GM19372 (cell line): ENCODE results near the gene NVL.
"Not testable (repeated sequence)": the region's sequence is repeated elsewhere in the genome, so short reads cannot be mapped to it uniquely, and the experiment has no call there.

ENCODE experiments used
- ATAC-seq: cut with Tn5 transposase; IDR thresholded peaks from one replicate; pipeline ENCODE4 v1.9.1; 2021; ENCODE audit warnings: mild to moderate bottlenecking, low read depth, moderate library complexity; ENCODE audit not compliant: unreplicated experiment

The NVL gene

DNA sequence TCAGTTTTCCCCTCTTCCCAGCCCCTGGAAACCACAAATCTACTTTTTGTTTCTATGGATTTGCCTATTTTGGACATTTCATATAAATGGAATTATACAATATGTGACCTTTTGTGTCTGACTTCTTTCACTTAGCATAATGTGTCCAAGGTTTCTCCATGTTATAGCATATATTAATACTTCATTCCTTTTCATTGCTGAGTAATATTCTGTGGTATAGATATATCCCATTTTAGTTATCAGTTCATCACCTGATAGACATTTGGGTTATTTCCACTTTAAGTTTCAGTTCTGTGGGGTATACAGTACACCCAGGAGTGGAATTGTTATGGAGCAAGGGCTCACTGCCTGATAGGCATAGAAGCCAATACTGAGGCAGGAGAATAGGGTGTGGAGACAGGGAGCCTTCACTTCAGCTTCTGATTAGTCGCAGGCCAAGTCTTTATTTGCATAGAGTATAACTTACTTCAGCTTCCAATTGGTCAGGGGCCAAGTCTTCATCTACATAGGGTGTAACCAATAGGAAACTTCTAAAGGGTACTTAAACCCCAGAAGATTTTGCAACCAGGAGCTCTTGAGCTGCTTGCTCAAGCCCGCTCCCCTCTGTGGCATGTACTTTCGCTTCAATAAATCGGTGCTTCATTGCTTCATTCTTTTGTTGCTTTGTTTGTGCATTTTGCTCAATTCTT is 8.3 kb upstream of the NVL start:
- ATAC-seq, result no peak

GRCh38 chr1:224333939-224334786 is 4.2 kb upstream of the NVL start:
- no peak for ATAC-seq

GRCh38 chr1:224333309-224333926 is 3.4 kb upstream of the NVL start:
- ATAC-seq, result no peak

GRCh38 chr1:224331824-224332223 is 1.9 kb upstream of the NVL start:
- ATAC-seq, result no peak

DNA sequence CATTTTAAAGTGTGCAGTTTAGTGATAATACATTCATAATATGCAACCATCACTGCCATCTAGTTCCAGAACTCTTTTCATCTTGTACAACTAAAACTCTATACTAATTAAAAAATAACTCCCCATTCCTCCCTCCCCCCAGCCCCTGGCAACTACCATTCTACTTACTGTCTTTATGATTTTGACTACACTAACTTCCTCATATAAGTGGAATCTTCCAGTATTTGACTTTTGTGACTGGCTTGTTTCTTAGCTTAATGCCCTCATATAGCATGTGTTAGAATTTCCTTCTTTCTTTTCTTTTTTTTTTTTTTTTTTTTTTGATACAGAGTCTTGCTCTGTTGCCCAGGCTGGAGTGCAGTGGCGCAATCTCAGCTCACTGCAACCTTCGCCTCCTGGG is 1.4 kb upstream of the NVL start:
- no peak for ATAC-seq

DNA sequence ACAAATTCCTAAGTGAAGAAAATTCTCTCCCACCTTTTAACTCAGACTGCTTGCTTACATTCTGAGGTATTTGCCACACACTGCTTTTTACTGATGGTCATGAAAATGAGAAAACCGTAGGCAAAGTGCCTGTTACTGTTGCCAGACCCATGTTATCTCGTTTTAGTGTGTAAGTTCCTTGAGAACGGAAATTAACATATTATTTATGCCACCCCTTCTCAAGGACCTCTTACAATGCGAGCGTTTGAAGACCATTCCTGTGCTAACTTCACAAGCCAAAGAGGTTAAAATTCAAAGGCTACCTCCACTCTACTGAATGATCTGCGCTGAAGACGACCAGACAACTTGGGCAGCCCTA is 509 bp downstream of the NVL start:
- ATAC-seq, result no peak

GRCh38 chr1:224328644-224329043 is 1.3 kb downstream of the NVL start:
- no peak for ATAC-seq

- no peak for ATAC-seq
Measured at GRCh38 chr1:224325959-224326358, 4.0 kb downstream of the NVL start.

GRCh38 chr1:224321706-224322105 is 8.3 kb downstream of the NVL start:
- ATAC-seq, result no peak

DNA sequence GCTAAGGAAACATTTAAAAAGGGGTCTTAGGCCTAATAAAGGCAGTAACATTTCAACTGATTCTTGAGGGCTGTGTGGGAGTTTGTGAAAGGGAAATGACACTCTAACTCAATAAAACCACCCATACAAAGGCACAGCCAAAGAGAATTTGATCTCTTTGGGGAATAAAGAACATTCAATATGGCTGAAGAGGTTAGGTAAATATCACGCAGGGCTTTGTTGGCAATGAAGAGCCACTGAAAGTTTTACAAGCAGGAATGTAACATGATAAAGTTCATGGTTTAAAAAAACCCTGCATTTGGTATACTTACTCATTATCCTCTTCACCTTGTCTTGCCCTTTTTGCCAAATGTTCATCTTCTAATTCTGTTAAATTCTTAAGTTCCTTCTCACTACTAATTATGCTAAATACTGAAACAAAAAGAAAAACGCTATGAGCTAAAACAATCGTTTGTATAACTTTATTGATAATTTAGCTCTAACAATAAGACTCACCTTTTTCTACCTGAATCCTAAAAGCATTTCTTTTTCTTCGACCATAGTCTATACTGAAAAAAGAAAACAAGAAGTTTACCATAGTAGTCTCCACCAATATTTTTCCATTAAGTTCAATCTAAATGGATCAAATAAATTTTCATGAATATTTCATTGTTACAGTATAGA is 12.5 kb downstream of the NVL start:
- no peak for ATAC-seq

DNA sequence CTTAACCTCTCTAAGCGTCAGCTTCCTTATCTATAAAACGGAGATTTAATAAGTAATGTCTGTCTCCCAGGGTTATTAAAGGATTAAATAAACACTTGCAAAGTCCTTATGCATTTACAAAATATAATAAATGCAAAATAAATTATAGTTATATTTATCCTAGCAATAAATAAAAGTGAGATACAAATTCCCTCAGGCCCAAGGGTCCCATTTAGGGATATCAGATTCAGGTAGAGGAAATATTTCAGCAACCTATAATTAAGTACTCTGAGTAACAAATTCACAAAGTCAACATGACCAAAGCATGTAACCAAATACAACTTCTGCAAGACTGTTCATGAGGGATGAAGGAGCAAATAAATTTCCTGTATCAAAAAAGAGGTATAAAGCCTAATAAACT is 17.9 kb downstream of the NVL start:
- no peak for ATAC-seq

DNA sequence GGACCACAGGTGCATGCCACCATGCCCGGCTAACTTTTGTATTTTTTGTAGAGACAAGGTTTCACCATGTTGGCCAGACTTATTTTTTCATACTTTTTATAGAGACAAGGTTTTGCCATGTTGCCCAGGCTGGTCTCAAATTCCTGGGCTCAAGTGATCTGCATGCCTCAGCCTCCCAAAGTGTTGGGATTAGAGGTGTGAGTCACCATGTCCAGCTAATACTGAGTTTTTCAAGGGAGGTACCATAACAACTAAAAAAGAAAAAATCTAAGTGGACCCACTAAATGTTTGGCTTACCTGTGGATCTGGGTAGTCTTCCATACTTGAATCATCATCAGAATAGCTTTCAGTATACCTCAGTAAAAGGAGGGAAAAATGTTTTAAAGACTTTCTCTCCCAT is 18.5 kb downstream of the NVL start:
- not testable (repeated sequence) for ATAC-seq

- ATAC-seq, result no peak
Measured at GRCh38 chr1:224308064-224308463, 21.9 kb downstream of the NVL start.

DNA sequence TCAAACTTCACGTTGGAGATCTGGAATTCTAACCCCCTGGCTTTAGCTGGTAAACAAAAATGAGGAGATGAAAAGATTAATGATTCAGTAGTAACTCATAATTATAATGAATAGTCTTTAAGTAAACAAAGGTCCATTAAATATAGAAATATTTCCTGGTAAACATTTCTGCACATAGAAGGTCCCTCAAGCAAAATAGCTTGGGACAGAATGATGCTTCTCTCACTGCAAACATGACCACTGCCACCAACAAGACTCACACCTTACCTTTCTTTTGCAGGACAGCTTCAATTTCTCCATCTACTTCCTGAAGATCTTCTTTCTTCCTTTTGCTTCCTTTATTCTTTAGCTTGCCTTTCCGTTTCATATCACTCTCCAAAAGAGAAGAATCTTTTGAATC is 25.2 kb downstream of the NVL start:
- no peak for ATAC-seq

DNA sequence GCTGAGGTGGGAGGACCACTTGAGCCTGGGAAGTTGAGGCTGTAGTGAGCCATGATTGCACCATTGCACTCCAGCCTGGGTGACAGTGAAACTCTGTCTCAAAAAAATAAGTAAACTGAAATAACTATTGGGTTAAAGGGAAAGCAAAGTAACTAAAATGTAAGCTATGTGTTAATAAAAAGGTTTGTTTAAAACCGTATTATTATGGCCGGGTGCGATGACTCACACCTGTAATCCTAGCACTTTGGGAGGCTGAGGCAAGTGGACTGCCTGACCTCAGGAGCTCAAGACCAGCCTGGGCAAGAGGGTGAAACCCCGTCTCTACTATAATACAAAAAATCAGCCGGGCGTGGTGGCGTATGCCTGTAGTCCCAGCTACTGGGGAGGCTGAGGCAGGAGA is 27.0 kb downstream of the NVL start:
- ATAC-seq, result no peak

DNA sequence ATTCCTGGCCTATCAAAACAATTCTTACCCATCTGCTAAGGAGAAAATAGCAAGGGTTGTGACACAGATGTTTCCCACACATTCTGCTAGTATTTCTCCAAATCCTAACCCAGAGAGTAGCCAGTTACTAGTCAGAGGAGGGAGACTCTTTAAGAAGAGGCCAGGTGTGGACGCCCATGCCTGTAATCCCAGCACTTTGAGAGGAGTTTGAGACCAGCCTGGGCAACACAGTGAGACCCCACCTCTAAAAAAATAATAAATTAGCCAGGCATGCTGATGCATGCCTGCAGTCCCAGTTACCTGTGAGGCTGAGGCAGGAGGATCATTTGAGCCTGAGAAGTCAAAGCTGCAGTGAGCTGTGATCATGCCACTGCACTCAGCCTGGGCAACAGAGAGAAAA is 28.6 kb downstream of the NVL start:
- ATAC-seq, result no peak

GRCh38 chr1:224300346-224300745 is 29.6 kb downstream of the NVL start:
- no peak for ATAC-seq

GRCh38 chr1:224298346-224299330 is 31.3 kb downstream of the NVL start:
- ATAC-seq, result no peak

GRCh38 chr1:224294775-224295174 is 35.2 kb downstream of the NVL start:
- ATAC-seq, result no peak

DNA sequence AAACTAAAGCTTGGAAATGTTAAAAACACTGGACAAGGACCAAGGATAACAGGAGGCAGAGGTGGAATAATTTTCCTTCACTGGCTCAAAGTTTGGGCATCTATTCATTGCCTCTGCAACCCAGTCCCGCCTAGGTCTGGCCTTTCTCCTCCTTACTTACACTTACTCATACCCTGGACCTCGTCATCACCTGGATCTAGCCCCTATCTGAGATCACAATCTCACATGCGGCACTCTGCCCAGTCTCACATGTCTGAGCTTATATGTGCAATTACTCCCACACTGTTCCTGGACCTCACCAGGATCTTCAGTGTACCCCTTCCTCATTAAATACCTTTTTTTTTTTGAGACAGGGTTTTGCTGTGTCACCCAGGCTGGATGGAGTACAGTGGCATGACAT is 37.6 kb downstream of the NVL start:
- no peak for ATAC-seq
